NCI-H524 treated with DMSO at 0.1 percent for 48 hours (cell line): ENCODE data around the gene SAXO1.
A peak's percentile ranks its signal among the peaks of the same experiment; 100 is the strongest.
"Not testable (repeated sequence)": the region's sequence is repeated elsewhere in the genome, so short reads cannot be mapped to it uniquely, and the experiment has no call there.

Experiments
- DNase-seq: peaks from one replicate; lab custom pipeline; 2025; lab: John Stamatoyannopoulos, UW

The SAXO1 gene, protein sequence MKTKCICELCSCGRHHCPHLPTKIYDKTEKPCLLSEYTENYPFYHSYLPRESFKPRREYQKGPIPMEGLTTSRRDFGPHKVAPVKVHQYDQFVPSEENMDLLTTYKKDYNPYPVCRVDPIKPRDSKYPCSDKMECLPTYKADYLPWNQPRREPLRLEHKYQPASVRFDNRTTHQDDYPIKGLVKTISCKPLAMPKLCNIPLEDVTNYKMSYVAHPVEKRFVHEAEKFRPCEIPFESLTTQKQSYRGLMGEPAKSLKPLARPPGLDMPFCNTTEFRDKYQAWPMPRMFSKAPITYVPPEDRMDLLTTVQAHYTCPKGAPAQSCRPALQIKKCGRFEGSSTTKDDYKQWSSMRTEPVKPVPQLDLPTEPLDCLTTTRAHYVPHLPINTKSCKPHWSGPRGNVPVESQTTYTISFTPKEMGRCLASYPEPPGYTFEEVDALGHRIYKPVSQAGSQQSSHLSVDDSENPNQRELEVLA

DNA sequence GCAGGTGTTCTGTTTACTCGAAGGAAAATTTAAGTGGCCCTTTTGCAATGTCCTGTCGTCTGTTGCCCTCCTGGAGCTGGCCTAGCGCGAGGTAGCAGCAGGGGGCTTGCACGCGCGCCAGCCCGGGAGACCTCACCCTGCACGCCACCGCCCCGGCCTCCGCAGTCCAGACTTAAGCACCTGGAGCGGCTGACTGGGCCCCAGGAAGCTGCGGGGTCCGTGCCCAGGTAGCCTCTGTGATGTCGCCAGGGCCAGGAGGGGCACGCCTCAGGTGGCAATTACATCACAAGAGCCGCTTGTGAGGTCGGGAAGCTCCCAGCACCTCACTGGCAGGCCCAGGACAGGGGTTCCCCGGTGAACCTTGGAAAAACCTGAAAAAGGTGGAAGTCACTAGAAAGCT lies at the start of gene SAXO1:
Gene SAXO1, minus strand, starts transcription at position 195 of the 400 bp plus-strand sequence. CDS start 301 bp downstream, outside the sequence.
- no peak for DNase-seq

DNA sequence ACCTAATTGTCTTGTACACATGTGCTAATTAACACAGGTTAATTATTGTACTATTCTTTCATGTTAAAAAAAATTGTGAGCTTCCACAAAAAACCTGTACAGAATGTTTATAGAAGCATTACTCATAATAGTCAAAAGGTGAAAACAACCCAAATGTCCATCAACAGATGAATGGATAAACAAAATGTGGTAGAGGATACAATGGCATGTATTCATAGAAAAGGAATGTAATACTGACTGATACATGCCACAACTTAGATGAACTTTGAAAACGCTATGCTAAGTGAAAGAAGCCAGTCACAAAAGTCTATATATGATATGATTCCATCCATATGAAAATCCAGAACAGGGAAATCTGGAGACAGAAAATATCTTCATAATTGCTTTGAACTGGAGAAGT lies 41.8 kb upstream of the SAXO1 start:
- no peak for DNase-seq

DNA sequence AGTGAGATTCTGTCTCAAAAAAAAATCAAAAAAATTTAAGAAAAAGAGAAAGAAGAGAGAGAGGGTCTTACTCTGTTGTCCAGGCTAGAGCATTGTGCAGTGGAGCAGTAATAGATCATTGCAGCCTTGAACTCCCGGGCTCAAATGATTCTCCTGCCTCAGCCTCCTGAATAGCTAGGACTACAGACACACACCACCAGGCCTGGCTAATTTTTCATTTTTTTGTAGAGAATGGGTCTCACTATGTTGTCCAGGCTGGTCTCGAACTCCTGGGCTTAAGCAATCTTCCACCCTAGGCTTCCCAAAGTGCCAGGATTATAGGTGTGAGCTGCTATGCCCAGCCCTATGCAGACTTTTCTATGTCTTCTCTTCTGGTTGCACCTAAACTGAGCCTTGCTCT lies 41.2 kb upstream of the SAXO1 start:
- no peak for DNase-seq

DNA sequence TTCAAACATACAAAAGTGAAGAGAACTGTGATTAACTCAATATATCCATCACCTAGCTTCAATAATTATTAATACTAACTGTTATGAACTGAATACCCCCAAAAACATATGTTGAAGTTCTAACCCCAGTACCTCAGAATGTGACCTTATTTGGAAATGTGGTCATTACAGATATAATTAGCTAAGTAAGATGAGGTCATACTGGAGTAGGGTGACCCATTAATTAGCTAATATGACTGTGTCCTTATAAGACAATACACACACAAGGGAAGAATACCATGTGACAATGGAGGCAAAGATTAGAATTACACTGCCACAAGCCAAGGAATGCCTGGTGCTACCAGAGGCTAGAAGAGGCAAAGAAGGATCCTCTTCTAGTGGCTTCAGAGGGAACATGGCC lies 24.0 kb upstream of the SAXO1 start:
- no peak for DNase-seq

DNA sequence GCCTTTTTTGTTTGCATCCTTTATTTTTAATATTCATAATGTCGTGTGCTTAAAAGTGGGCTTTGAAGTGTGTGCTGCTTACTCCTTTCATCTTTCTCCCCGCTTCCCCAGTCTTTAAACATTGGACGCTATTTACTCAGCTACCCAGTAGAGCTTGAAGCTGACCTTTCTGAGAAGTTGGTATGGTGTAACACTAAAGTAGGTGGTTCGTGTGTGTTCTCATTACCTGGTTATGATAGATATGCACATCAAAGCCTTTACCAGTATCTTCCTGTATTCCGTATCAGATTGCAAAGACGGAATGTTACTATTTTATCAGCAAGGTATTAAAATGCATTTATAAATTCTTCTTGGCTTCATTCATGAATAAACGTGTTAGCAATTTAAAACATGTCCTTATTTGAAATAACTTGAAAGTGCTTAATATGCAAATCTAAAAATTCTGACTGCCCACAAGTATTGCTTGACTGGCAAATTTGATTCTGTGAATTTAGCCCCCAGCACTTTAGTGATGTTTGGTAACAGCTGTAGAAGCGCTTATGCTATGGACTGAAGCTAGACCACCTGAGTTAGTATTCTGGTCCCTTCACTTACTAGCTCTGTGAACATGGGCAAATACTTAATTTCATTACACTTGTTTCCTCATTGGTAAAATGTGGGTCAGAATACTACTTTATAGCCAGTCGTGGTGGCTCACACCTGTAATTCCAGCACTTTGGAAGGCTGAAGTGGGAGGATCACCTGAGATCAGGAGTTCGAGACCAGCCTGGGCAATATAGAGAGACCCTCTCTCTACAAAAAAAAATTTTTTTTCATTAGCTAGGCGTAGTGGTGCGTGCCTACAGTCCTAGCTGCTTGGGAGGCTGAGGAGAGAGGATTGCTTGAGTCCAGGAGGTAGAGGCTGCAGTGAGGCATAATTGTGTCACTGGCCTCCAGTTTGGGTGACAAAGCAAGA lies 17.9 kb upstream of the SAXO1 start:
- DNase-seq = no peak

DNA sequence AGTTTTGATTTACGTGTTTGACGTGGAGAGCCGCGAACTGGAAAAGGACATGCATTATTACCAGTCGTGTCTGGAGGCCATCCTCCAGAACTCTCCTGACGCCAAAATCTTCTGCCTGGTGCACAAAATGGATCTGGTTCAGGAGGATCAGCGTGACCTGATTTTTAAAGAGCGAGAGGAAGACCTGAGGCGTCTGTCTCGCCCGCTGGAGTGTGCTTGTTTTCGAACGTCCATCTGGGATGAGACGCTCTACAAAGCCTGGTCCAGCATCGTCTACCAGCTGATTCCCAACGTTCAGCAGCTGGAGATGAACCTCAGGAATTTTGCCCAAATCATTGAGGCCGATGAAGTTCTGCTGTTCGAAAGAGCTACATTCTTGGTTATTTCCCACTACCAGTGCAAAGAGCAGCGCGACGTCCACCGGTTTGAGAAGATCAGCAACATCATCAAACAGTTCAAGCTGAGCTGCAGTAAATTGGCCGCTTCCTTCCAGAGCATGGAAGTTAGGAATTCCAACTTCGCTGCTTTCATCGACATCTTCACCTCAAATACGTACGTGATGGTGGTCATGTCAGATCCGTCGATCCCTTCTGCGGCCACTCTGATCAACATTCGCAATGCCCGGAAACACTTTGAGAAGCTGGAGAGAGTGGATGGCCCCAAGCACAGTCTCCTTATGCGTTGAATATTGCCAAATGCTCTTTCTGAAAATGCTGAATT lies 17.1 kb upstream of the SAXO1 start:
- DNase-seq = no peak

DNA sequence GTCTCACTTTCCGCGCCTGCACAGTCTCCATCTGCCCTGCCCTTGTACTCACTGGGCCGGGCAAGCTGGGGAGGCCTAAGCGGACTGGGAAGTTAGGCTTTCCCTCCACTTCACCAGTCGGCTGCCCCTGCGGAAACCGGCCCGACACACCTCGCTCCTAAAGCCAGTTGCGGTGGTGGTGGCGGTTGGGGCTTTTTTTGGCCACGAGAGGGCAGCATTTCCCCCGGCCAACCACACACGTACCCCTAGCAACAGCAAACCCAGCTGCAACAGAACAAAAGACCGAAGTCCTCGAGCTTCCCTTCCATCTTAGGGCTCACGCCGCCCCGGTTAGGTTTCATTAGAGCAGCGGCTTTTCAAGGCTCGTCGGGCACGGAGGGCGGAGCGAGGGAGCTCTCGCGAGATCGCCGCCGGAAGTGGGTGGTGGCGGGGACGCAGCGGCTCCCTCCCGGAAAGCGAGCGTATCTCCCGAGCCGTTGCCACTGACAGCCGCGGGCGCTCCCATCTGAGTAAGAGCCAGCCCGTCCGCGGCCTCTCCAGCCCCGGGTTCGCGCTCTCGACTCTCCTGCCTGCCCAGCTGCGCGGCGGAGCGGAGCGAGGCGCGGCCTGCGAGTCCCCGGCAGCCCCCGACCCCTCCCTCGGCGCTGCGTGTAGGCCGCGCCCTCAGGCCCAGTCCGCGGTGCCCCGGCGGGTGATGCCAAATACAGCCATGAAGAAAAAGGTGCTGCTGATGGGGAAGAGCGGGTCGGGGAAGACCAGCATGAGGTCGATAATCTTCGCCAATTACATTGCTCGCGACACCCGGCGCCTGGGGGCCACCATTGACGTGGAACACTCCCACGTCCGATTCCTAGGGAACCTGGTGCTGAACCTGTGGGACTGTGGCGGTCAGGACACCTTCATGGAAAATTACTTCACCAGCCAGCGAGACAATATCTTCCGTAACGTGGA lies 16.2 kb upstream of the SAXO1 start, which contains the start of gene RRAGA:
Gene RRAGA, plus strand, starts transcription at position 462 of the 951 bp plus-strand sequence. Its CDS starts 233 bp downstream, at position 695.
- peak; percentile 84 for DNase-seq

DNA sequence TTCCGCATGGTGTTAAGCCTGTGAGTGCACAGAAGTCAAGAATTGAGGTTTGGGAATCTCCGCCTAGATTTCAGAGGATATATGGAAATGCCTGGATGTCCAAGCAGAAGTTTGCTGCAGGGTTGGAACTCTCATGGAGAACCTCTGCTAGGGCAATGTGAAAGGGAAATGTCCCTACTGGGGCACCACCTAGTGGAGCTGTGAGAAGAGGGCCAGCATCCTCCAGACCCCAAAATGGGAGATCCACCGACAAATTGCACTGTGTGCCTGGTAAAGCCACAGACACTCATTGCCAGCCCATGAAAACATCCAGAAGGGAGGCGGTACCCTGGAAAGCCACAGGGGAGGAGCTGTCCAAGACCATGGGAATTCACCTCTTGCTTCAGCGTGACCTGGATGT lies 3.6 kb upstream of the SAXO1 start:
- DNase-seq = no peak

DNA sequence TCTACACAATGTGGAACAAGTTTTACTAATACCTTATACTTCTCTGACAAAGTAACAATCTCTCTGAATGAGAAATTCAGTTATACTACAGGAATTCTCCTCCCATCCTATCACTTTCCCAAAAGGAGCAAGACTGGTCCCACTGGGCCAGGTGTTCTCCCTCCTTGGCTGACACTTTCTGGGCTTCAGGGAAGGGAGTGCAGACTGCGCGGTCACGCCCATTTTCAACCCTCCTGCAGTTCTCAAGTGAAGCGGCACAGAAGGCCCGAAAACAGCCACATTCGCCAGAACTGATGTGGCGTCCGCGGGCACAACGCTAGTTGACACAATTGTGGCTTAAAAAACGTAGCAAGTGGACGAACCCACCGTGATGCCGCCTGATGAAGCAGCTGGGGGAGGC lies 603 bp downstream of the SAXO1 start:
- DNase-seq = no peak

DNA sequence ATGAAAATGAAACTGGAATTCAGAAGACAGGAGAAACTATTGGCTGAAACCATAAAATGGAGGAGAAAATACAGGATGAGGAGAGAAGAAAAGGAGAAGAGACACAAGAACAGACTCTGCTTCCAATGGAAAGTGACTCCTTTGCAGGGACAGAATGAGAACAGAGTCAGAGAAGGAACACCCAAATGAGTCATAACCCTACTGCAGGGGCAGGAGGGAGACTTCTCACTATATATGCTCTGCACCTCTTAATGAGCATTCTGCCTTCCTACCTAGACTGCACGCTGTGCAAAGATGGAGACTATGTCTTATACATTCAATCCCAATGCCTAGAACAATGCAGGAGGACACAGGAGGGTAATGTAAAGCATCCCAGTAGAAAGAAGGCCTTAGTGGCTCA lies 2.1 kb downstream of the SAXO1 start:
- DNase-seq = no peak

DNA sequence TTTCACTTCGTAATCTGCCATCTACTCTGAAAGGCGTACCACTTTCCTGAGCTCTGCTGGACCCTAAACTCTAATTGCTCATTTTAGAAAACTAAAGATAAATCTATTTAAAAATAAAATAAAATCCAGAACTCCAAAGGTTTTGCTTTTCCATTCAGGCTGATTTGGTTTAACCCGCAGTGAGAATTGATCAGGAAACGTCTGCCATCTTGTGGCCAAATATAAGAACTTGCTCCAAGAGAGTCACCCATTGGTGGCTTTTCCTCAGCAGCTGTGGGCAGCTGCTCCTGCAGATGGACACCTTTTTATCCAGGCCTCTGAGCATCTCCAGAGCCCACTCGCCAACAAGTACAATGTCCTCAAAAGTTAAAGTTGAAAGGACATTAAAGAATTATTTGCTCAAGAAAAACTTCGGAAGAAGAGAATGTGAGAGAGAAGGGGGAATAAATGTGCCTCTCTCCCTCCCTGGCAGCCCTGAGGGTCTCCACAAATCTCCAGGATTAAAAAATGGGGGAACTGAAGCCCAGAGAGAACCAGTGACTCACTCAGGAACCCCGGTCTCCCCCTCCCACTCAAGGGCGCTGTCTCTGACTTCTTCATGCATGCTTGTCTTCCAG lies 4.1 kb downstream of the SAXO1 start:
- peak; percentile 26 for DNase-seq

DNA sequence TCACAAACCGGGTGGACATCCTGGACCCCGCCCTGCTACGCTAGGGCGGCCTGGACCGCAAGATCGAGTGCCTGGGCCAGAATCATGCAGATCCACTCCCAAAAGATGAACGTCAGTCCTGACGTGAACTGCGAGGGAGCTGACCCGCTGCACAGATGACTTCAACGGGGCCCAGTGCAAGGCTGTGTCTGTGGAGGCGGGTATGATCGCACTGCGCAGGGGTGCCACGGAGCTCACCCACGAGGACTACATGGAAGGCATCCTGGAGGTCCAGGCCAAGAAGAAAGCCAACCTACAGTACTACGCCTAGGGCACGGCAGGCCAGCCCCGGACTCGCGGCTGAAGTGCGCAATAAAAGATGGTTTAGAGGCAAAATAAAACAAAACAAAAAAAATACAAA lies 5.2 kb downstream of the SAXO1 start:
- DNase-seq = no peak

DNA sequence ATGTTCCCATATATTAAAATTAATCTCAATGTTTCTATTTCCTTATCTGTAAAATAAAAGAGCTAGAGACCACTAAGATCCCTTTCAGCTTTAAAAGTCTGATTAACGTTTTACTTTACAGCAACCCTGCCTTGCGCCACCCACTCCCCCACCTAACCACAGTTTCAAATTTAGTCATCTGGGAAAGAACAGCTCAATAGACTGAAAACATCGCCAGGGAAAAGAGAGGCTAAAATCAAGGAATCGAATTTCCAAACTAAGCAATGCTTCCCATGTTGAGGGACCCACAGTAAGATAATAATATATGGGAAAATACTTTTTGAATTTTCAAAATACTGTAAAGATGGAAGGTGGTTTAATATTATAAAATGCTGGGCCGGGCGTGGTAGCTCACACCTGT lies 6.6 kb downstream of the SAXO1 start:
- no peak for DNase-seq

DNA sequence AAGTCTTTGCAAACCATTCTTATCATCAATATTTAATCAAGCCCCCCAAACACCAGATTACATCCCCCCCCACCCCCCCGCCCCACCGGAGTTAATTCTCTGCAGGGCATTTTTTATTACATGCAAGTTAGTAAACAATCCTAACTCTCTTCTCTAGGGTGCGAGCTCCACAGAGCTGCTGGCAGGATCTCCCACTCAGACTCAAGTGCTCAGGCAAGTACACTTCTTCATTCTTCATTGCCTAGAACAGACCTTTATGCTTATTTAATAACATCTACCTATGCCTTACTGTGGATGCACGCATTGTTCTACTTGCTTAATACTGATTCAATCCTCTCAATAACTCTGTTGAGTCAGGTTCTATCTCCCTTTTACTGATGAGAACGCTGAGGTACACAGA lies 9.9 kb downstream of the SAXO1 start:
- DNase-seq = no peak

DNA sequence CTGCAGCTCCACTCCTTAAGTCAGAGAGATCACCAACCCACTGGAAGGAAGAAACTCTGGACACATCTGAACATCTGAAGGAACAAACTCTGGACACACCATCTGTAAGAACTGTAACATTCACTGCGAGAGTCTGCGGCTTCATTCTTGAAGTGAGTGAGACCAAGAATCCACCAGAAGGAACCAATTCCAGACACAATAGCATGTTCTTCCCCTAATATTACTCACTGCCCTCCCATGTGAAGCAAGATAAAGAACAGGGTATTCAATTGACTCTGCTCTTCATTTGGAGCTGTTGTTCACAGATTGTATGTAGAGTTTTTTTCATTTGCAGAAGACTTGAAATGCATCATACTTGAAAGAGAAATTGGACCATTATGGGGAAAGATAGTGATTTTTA lies 10.8 kb downstream of the SAXO1 start:
- no peak for DNase-seq

DNA sequence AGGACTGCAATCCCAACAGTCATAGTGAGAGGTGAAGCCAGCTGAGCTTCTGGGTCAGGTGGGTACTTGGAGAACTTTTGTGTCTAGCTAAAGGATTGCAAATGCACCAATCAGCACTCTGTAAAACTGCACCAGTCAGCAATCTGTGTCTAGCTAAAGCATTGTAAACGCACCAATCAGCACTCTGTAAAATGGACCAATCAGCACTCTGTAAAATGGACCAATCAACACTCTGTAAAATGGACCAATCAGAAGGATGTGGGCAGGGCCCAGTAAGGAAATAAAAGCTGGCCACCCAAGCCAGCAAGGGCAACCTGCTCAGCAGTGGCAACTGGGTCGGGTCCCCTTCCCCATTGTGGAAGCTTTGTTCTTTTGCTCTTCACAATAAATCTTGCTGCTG lies 11.4 kb downstream of the SAXO1 start:
- DNase-seq = not testable (repeated sequence)

DNA sequence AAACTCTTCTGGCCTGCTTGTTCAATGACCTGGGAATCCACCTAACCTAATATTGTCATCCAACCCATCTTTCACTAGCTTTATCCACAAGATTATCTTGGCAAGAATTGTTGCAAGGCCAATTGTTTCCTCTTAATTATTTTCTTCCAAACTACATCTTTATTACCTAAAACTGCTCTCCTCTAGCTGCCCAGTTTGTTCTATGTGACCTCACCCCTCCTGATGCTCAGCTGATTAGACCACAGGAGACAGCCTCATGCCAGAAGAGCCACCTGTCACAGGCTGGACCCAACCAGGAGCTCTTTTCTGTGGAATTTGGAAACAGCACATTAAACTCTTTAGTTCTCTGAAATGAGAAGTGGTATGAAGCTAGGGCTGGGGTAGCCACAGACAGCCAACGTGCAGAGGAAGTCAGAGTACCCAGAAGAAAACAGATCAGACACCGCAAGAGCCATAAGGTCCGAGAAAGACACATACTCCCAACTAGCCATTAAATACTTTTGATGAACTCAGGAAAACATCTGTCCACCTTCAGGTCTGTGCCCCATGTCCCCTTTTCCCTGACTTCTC lies 12.0 kb downstream of the SAXO1 start:
- no peak for DNase-seq

DNA sequence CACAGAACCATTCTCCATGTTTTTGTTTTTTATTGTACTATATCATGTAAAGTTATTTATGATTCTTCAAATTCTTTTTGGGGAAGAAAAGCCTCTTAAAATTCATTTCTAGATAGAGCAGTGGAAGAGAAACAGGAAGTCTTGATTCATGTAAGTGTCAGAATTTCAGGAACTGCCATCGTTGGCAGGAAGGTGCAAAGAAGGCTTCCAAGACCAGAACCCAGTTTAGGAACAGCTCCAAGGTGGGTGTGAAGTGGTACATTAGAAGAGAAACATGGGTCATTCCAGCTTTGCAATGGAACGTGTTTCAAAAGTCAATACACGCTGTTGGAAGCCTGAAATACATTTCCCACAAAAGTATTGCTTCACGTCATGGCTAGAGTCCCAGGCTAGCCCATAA lies 14.8 kb downstream of the SAXO1 start:
- no peak for DNase-seq

DNA sequence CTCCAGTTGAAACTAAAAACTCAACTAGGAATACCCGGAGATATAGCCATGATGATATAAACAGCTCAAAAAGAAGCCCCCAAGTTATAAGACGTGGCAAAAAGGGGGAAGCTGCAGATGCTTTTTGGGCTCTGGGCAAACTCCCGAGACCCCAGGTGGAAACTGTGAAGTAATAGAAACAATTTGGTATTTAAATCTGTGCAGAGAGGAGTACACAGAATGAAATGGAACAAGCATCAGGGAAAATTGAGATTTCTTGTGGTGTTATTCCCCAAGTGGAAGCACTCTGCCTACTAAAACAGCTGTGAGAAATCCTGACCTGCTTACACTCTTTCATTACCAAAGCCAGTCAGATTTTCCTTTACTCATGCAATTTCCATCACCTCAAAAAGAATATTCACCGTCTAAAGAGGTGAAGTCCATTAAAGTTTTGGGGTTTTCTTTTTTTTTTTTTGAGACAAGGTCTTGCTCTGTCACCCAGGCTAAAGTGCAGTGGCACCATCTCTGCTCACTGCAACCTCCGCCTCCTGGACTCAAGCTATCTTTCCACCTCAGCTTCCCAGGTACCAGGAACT lies 23.5 kb downstream of the SAXO1 start:
- DNase-seq = no peak

DNA sequence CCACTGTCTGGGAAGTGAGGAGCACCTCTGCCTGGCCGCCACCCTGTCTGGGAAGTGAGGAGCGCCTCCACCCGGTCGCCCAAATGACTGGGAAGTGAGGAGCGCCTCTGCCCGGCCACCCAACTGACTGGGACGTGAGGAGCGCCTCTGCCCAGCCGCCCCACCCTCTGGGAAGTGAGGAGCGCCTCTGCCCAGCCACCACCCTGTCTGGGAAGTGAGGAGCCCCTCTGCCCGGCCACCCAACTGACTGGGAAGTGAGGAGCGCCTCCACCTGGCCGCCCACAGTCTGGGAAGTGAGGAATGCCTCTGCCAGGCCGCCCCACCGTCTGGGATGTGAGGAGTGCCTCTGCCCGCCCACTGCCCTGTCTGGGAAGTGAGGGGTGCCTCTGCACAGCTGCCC lies 32.9 kb downstream of the SAXO1 start:
- DNase-seq = no peak
